ENCODE results near the gene PHKB.

Gene PHKB

DNA sequence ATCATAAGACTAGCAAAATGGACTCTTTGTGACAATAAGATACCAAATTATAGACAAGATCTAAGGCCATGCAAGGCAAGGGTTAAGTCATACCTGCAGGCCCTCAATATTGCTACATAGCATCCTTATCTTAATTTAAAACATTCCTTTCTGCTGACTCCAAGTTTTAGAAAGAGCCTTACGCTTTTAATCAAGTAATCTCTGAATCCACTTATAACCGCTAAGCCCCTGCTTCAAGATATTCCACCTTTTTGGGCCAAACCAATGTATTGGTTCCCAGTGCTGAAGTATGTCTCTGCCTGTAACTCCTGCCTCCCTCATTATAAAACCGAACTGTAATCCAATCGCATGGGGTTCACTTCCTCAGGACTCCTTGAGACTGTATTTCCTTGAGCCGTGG is 255.4 kb downstream of the PHKB start:
- TF ChIP-seq FOXP2 (optimal IDR thresholded peaks at IDR 0.05; ENCODE audit: borderline replicate concordance, extremely low read depth, extremely low read length, insufficient read depth) (no peak), SIN3A (IDR thresholded peaks at IDR 0.05; ENCODE audit: borderline replicate concordance, insufficient read depth, low read length) (no peak), TAF1 (IDR thresholded peaks at IDR 0.05; ENCODE audit: borderline replicate concordance, insufficient read depth, low read length) (no peak), REST (IDR thresholded peaks at IDR 0.05; ENCODE audit: insufficient read depth in 1 of 2, low read depth in 2 of 2, low read length in 2 of 2) (no peak), POLR2AphosphoS5 (IDR thresholded peaks at IDR 0.05; ENCODE audit: low read depth, low read length) (no peak)

DNA sequence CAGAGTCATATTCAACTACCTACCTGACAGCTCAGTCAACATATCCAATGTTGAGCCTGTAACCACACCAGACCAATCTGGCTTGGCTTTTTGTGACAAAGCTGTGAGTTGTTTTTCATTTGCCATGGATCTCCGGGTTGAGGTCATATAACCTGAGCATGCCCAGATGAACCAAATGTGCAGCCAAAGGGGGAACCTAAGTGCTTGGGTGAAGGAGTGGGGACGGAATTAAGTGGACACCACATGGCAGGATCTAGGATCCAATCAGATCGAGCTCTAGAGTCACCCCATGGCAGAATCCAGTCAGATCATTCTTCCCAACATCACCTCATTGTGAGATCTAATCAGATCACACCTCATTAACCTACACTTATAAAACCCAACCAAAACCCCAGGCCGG is 258.6 kb downstream of the PHKB start:
- TF ChIP-seq REST (IDR thresholded peaks at IDR 0.05; ENCODE audit: insufficient read depth in 1 of 2, low read depth in 2 of 2, low read length in 2 of 2) (no peak), POLR2AphosphoS5 (IDR thresholded peaks at IDR 0.05; ENCODE audit: low read depth, low read length) (no peak), SIN3A (IDR thresholded peaks at IDR 0.05; ENCODE audit: borderline replicate concordance, insufficient read depth, low read length) (no peak), FOXP2 (optimal IDR thresholded peaks at IDR 0.05; ENCODE audit: borderline replicate concordance, extremely low read depth, extremely low read length, insufficient read depth) (no peak), TAF1 (IDR thresholded peaks at IDR 0.05; ENCODE audit: borderline replicate concordance, insufficient read depth, low read length) (no peak)

- TF ChIP-seq FOXP2 (optimal IDR thresholded peaks at IDR 0.05; ENCODE audit: borderline replicate concordance, extremely low read depth, extremely low read length, insufficient read depth): no peak
- no peak for TF ChIP-seq POLR2AphosphoS5 (IDR thresholded peaks at IDR 0.05; ENCODE audit: low read depth, low read length)
- no peak for TF ChIP-seq TAF1 (IDR thresholded peaks at IDR 0.05; ENCODE audit: borderline replicate concordance, insufficient read depth, low read length)
- TF ChIP-seq REST (IDR thresholded peaks at IDR 0.05; ENCODE audit: insufficient read depth in 1 of 2, low read depth in 2 of 2, low read length in 2 of 2): no peak
- TF ChIP-seq SIN3A (IDR thresholded peaks at IDR 0.05; ENCODE audit: borderline replicate concordance, insufficient read depth, low read length): no peak
Observed at GRCh38 chr16:47721006-47721637, 260.0 kb downstream of the PHKB start.

DNA sequence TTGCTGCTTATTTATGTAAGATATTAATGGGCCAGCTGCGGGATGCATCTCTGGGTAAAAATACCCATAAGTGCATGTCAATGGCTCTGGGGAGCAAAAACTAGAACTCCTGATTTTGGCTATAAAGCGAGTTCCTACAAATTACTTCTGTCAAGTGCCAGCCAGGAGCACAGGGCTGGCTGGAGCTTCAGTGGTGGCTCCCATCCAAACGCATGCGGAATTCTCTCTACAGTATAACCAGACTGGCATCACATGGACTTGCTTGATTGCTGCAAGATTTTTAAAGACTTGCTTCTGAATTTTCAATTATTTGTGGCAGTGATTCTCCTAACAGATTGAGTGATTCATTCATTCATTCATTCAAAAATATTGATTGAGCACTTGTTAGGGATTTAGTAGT is 260.9 kb downstream of the PHKB start:
- TF ChIP-seq TAF1 (IDR thresholded peaks at IDR 0.05; ENCODE audit: borderline replicate concordance, insufficient read depth, low read length) (no peak), POLR2AphosphoS5 (IDR thresholded peaks at IDR 0.05; ENCODE audit: low read depth, low read length) (no peak), SIN3A (IDR thresholded peaks at IDR 0.05; ENCODE audit: borderline replicate concordance, insufficient read depth, low read length) (no peak), FOXP2 (optimal IDR thresholded peaks at IDR 0.05; ENCODE audit: borderline replicate concordance, extremely low read depth, extremely low read length, insufficient read depth) (no peak), REST (IDR thresholded peaks at IDR 0.05; ENCODE audit: insufficient read depth in 1 of 2, low read depth in 2 of 2, low read length in 2 of 2) (no peak)

Data from PFSK-1 (cell line).